PC-9 (cell line): Measurements from ENCODE around the gene PCDHGB2. TPM values are rescaled to one million over a fixed set of nuclear protein-coding genes. Genes with fewer than 3 reads are reported as not detected.
A peak's percentile ranks its signal among the peaks of the same experiment; 100 is the strongest.
"Not testable (repeated sequence)": the region's sequence is repeated elsewhere in the genome, so short reads cannot be mapped to it uniquely, and the experiment has no call there.

Experiments used
- BruUV-seq: library from RNA; stranded (reverse); fragments of 400-500 nt; replicated peaks from 2 replicates; lab custom pipeline; 2021; lab: Mats Ljungman, UMichigan
- CTCF ChIA-PET: fragments of 300-600 bp; sonication (Branson Sonifier 250); formaldehyde crosslinking; loops from one replicate; lab custom pipeline; 2022; ENCODE audit warnings: antibody characterized with exemption; lab: Charles Lee
- POLR2A ChIA-PET: fragments of 300-600 bp; sonication (Branson Sonifier 250); formaldehyde crosslinking; loops from one replicate; lab custom pipeline; 2022; ENCODE audit warnings: antibody characterized with exemption; ENCODE audit not compliant: unreplicated experiment; lab: Charles Lee
- DNase-seq, 2 experiments: peaks; one replicate each; pipeline versions ENCODE4 v3.0.0 to v3.0.0-alpha.2; 2015 to 2022; ENCODE audit warnings: mixed read lengths in 1 of 2
- H2AFZ ChIP-seq: fragments of 200-600 bp; sonication (generic); 2 replicates; pipeline ENCODE4 v1.8.1; 2017; ENCODE audit warnings: antibody characterized with exemption
- H3F3A ChIP-seq: fragments of 200-600 bp; sonication (generic); 2 replicates; pipeline ENCODE4 v1.8.1; 2017; ENCODE audit warnings: antibody characterized with exemption, mild to moderate bottlenecking, low read depth; ENCODE audit not compliant: insufficient read depth
- H3K27ac ChIP-seq: fragments of 200-600 bp; sonication (generic); 2 replicates; pipeline ENCODE4 v1.6.1; 2016; ENCODE audit warnings: mixed run types
- H3K27me3 ChIP-seq: fragments of 200-600 bp; sonication (generic); 2 replicates; pipeline ENCODE4 v1.6.1; 2016; ENCODE audit warnings: low read depth, mixed run types; ENCODE audit not compliant: insufficient read depth
- H3K36me3 ChIP-seq: fragments of 200-600 bp; sonication (generic); 2 replicates; pipeline ENCODE4 v1.6.1; 2016; ENCODE audit warnings: low read depth, mixed run types
- H3K4me1 ChIP-seq: fragments of 200-600 bp; sonication (generic); replicated peaks from 2 replicates; pipeline ENCODE4 v1.6.1; 2016; ENCODE audit warnings: mixed run types; ENCODE audit not compliant: insufficient read depth
- H3K4me2 ChIP-seq: fragments of 200-600 bp; sonication (generic); 2 replicates; pipeline ENCODE4 v1.6.1; 2017; ENCODE audit warnings: mixed run types
- H3K4me3 ChIP-seq: fragments of 200-600 bp; sonication (generic); 2 replicates; pipeline ENCODE4 v1.6.1; 2016; ENCODE audit warnings: mixed run types
- H3K79me2 ChIP-seq: fragments of 200-600 bp; sonication (generic); 2 replicates; pipeline ENCODE4 v1.6.1; 2017; ENCODE audit warnings: low read depth, mixed run types
- H3K9me2 ChIP-seq: fragments of 200-600 bp; sonication (generic); 2 replicates; pipeline ENCODE4 v1.8.1; 2017; ENCODE audit warnings: mild to moderate bottlenecking; ENCODE audit not compliant: insufficient read depth
- H3K9me3 ChIP-seq: fragments of 200-600 bp; sonication (generic); 2 replicates; pipeline ENCODE4 v1.8.1; 2016; ENCODE audit warnings: low read depth; ENCODE audit not compliant: insufficient read depth
- H4K20me1 ChIP-seq: fragments of 200-600 bp; sonication (generic); 2 replicates; pipeline ENCODE4 v1.8.1; 2017; ENCODE audit not compliant: insufficient read depth
- EZH2 ChIP-seq: fragments of 200-600 bp; sonication (generic); IDR thresholded peaks from 2 replicates; pipeline ENCODE4 v1.8.0; 2017; ENCODE audit warnings: antibody characterized with exemption, low read depth
- intact Hi-C: fragments of 100-400 bp; cut with micrococcal nuclease; formaldehyde crosslinking; loops from one replicate; pipeline ENCODE4 v1.10.0; 2022; ENCODE audit not compliant: unreplicated experiment
- total RNA-seq: library from RNA; stranded (reverse); gene quantifications from 2 replicates; pipeline ENCODE4 v1.2.3, GENCODE V29; 2021
- TF ChIP-seq, protein P1 (sequence below): fragments of 200-600 bp; sonication (generic); conservative IDR thresholded peaks from 2 replicates; pipeline ENCODE4 v1.6.1; 2017; ENCODE audit warnings: mixed run types, antibody characterized with exemption, mild to moderate bottlenecking, moderate library complexity

Gene PCDHGB2
- total RNA-seq, 1 experiment from 2014 or later, result 0.28 TPM

DNA sequence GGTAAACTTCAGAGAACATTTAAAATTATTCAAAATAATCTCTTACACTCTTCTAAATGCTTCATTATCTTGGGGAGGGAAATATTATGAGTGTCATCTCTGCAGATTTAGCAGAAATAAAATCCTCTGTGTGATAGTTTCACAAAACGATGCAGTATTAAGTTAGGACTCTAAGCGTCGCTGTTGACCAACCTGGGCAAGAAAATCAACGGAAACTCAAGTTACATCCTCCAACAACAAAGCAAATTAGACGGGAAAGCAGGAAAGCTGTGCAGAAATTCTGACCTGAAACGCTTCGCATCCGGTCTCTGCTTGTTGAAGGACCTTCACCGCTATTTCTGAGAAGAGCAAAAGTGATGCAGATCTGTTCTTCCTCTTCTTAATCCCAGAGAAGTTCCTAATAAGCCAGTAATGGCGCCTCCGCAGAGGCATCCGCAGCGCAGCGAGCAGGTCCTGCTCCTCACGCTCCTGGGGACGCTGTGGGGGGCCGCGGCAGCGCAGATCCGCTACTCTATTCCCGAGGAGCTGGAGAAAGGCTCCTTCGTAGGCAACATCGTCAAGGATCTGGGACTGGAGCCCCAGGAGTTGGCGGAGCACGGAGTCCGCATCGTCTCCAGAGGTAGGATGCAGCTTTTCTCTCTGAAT, 14.0 kb downstream of the PCDHGB2 start, which contains the start of gene PCDHGA6:
Gene PCDHGA6, plus strand, starts transcription at position 219 of the 645 bp plus-strand sequence. Its CDS starts 193 bp downstream, at position 412.
- no peaks in the 10 kb centered on the region for H3K36me3 ChIP-seq
- no peaks in the 10 kb centered on the region for H3F3A ChIP-seq
- H3K27ac ChIP-seq, result no peak within 1 kb of the TSS
- no peak within 1 kb of the TSS for H2AFZ ChIP-seq
- H4K20me1 ChIP-seq, result no peaks in the 10 kb centered on the region
- H3K4me1 ChIP-seq, result no peaks in the 10 kb centered on the region
- no peak within 1 kb of the TSS for H3K4me2 ChIP-seq
- TF ChIP-seq, protein P1, sequence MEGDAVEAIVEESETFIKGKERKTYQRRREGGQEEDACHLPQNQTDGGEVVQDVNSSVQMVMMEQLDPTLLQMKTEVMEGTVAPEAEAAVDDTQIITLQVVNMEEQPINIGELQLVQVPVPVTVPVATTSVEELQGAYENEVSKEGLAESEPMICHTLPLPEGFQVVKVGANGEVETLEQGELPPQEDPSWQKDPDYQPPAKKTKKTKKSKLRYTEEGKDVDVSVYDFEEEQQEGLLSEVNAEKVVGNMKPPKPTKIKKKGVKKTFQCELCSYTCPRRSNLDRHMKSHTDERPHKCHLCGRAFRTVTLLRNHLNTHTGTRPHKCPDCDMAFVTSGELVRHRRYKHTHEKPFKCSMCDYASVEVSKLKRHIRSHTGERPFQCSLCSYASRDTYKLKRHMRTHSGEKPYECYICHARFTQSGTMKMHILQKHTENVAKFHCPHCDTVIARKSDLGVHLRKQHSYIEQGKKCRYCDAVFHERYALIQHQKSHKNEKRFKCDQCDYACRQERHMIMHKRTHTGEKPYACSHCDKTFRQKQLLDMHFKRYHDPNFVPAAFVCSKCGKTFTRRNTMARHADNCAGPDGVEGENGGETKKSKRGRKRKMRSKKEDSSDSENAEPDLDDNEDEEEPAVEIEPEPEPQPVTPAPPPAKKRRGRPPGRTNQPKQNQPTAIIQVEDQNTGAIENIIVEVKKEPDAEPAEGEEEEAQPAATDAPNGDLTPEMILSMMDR, result peak; percentile 46; the same call in 1 of the 2 replicates
- TF ChIP-seq EZH2, result no peak
- intact Hi-C loops, result no loop called here
- no peaks in the 10 kb centered on the region for H3K9me2 ChIP-seq
- no peaks in the 10 kb centered on the region; the same call in 1 of the 2 replicates for H3K9me3 ChIP-seq
- no peaks in the 10 kb centered on the region for H3K79me2 ChIP-seq
- DNase-seq, result no peak
- no peak within 1 kb of the TSS for H3K4me3 ChIP-seq
- BruUV-seq, result no TSS peak
- CTCF ChIA-PET, result interaction anchor here (1.0 kb wide), 1 partner anchor 192 kb away, joined by 3 read pairs; no protein-coding TSS in a partner anchor
- POLR2A ChIA-PET, result no interaction called here
- H3K27me3 ChIP-seq, result peaks cover 28% of the 10 kb centered on the region; the same call in 1 of the 2 replicates

DNA sequence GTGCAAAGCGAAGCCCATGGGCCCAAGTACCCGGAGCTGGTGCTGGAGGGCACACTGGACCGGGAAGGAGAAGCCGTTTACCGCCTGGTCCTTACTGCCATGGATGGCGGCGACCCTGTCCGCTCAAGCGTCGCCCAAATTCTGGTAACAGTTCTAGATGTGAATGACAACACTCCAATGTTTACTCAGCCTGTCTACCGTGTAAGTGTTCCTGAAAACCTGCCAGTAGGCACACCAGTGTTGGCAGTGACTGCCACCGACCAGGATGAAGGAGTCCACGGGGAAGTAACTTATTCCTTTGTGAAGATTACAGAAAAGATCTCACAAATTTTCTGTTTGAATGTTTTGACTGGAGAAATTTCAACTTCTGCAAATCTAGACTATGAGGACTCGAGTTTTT, 14.8 kb downstream of the PCDHGB2 start:
- H4K20me1 ChIP-seq, result no peaks in the 10 kb centered on the region
- H3K27me3 ChIP-seq, result peaks cover 24% of the 10 kb centered on the region; the same call in 1 of the 2 replicates
- intact Hi-C loops, result no loop called here
- no peaks in the 10 kb centered on the region for H3K4me1 ChIP-seq
- no peaks in the 10 kb centered on the region for H3K9me2 ChIP-seq
- no peak overlapping the region for H3K4me2 ChIP-seq
- ChIA-PET CTCF (no interaction called here), POLR2A (no interaction called here)
- no peak overlapping the region for H3K4me3 ChIP-seq
- H3F3A ChIP-seq, result no peaks in the 10 kb centered on the region
- H3K27ac ChIP-seq, result no peak overlapping the region
- BruUV-seq, result no TSS peak
- DNase-seq, result no peak
- no peaks in the 10 kb centered on the region for H3K36me3 ChIP-seq
- no peak overlapping the region for H2AFZ ChIP-seq
- TF ChIP-seq, protein P1, result no peak
- no peak for TF ChIP-seq EZH2
- H3K79me2 ChIP-seq, result no peaks in the 10 kb centered on the region
- H3K9me3 ChIP-seq, result no peaks in the 10 kb centered on the region; the same call in 1 of the 2 replicates

DNA sequence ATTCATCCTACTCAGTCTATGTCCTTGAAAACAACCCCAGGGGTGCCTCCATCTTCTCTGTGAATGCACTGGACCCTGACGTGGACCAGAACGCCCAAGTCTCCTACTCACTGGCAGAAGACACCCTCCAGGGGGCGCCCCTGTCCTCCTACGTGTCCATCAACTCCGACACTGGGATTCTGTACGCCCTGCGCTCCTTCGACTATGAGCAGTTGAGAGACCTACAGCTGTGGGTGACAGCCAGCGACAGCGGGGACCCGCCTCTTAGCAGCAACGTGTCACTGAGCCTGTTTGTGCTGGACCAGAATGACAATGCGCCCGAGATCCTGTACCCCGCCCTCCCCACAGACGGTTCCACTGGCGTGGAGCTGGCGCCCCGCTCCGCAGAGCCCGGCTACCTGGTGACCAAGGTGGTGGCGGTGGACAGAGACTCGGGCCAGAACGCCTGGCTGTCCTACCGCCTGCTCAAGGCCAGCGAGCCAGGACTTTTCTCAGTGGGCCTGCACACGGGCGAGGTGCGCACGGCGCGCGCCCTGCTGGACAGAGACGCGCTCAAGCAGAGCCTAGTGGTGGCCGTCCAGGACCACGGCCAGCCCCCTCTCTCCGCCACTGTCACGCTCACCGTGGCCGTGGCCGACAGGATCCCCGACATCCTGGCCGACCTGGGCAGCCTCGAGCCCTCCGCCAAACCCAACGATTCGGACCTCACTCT, 15.8 kb downstream of the PCDHGB2 start:
- POLR2A ChIA-PET, H4K20me1 ChIP-seq, H3K79me2 ChIP-seq, H3K9me3 ChIP-seq, H3K4me2 ChIP-seq, BruUV-seq, H3K36me3 ChIP-seq, H3K4me3 ChIP-seq, H2AFZ ChIP-seq, H3K27ac ChIP-seq, CTCF ChIA-PET, H3F3A ChIP-seq, intact Hi-C loops, H3K9me2 ChIP-seq, DNase-seq, H3K4me1 ChIP-seq: not testable (repeated sequence)
- H3K27me3 ChIP-seq, result peaks cover 20% of the 10 kb centered on the region; the same call in 1 of the 2 replicates
